Activated naive CD8-positive, alpha-beta T cell treated with anti-CD3 and anti-CD28 coated beads, Interleukin-2, amount 10 ng/mL, durations not matched to agents 7 days and 5 days (primary cell): ENCODE data around the gene SCAF1. TPM values are rescaled to one million over a fixed set of nuclear protein-coding genes. Genes with fewer than 3 reads are reported as not detected.

ENCODE experiments used
- ATAC-seq: fragments of 150-1000 bp; cut with Tn5 transposase; one replicate; pipeline ENCODE4 v1.10.0; 2021; ENCODE audit warnings: low read depth, moderate library complexity
- POLR2A ChIA-PET: fragments of 350-600 bp; sonication (Branson Sonifier 250); formaldehyde crosslinking; loops from one replicate; lab custom pipeline; 2021; ENCODE audit warnings: antibody characterized with exemption; lab: Charles Lee
- DNase-seq: peaks from one replicate; pipeline ENCODE4 v3.0.0; 2021
- H3K27ac Mint-ChIP-seq: one replicate; pipeline ENCODE4 v1.8.0; 2022; ENCODE audit warnings: mild to moderate bottlenecking, mixed read lengths
- H3K27me3 Mint-ChIP-seq: one replicate; pipeline ENCODE4 v1.8.0; 2022; ENCODE audit warnings: mild to moderate bottlenecking, moderate library complexity, mixed read lengths
- H3K36me3 Mint-ChIP-seq: one replicate; pipeline ENCODE4 v1.8.0; 2021; ENCODE audit warnings: mild to moderate bottlenecking, mixed read lengths
- H3K4me1 Mint-ChIP-seq: one replicate; pipeline ENCODE4 v1.8.0; 2021; ENCODE audit warnings: mixed read lengths
- H3K4me3 Mint-ChIP-seq: one replicate; pipeline ENCODE4 v1.8.0; 2022; ENCODE audit warnings: mild to moderate bottlenecking, moderate library complexity, mixed read lengths
- H3K9me3 Mint-ChIP-seq: one replicate; pipeline ENCODE4 v1.8.0; 2021; ENCODE audit warnings: mixed read lengths
- total RNA-seq, 2 experiments: library from RNA; stranded (reverse); gene quantifications; one replicate each; pipeline ENCODE4 v1.2.3, GENCODE V29; 2021

Gene SCAF1
- total RNA-seq = 10 to 100 TPM; 64.7 to 66.9 TPM

DNA sequence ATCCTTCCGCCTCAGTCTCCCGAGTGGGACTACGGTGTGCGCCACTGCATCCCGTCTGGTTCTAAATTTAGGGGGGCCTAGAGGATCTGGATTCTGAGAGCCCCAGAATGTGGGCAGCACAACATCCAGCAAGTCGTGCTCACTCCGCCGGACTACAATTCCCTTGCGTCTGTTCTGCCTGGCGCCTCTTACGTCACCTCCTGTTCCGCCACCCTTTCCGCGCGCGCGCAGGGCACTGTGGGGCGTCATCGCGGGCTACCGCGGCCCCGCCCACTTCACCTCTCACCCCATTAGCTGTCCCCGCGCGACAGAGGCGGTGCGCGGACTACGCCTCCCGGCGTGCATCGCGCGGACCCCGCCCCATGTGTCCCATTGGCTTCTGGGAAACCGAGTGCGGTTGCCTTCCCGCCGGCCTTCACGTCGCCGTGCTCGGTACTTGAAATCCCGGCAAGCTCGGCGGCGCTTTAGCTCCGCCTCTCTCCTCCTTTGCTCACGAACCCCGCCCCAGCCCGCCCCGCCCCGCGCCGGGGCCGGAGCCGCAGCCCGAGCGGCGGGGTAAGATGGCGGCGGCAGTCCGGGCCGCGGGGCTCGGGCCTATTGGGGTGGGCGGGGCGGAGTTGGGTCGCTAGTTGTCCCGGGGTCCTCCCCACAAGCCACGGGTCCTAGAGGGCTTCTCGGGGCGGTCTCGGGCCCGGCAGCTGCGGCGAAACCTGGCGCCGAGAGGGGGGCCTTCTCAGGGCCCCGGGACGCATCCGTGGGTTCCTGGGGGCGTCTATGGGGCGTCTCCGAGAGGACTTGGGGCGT, at the start of gene SCAF1:
Gene SCAF1, plus strand, starts transcription at position 522 of the 804 bp plus-strand sequence. CDS start 2,818 bp downstream, outside the sequence.
- H3K4me3 Mint-ChIP-seq = peak within 1 kb of the TSS; percentile 94
- DNase-seq (peak; percentile 100), ATAC-seq (peak; percentile 52)
- peaks cover 45% of the 10 kb centered on the region for H3K4me1 Mint-ChIP-seq
- POLR2A ChIA-PET = interaction anchor here (0.5 to 6.5 kb wide), 12 partner anchors 11 to 384 kb away, joined by 3 to 68 read pairs (median 4); partner anchors contain the start of genes BCL2L12, FUZ, IRF3 and NOSIP
- no peaks in the 10 kb centered on the region for H3K9me3 Mint-ChIP-seq
- peaks cover 16% of the 10 kb centered on the region for H3K27me3 Mint-ChIP-seq
- H3K36me3 Mint-ChIP-seq = peaks cover 6% of the 10 kb centered on the region
- H3K27ac Mint-ChIP-seq = peak within 1 kb of the TSS; percentile 98

- POLR2A ChIA-PET = interaction anchor here (0.7 to 5.3 kb wide), 9 partner anchors 13 to 139 kb away, joined by 3 to 68 read pairs (median 4); partner anchors contain the start of genes ALDH16A1, NOSIP, PRMT1 and PRRG2
- DNase-seq (peak; percentile 48), ATAC-seq (no peak)
- Mint-ChIP-seq H3K36me3 (peaks cover 10% of the 10 kb centered on the region), H3K4me1 (peaks cover 30% of the 10 kb centered on the region), H3K4me3 (peak overlapping the region; percentile 91), H3K27ac (peak overlapping the region; percentile 88), H3K9me3 (no peaks in the 10 kb centered on the region), H3K27me3 (peaks cover 4% of the 10 kb centered on the region)
Observed at GRCh38 chr19:49592486-49593232, 49.4 kb upstream of the SCAF1 start.

- Mint-ChIP-seq H3K27ac (peak overlapping the region; percentile 88), H3K9me3 (no peaks in the 10 kb centered on the region), H3K4me1 (peaks cover 30% of the 10 kb centered on the region), H3K4me3 (peak overlapping the region; percentile 91), H3K36me3 (peaks cover 10% of the 10 kb centered on the region), H3K27me3 (peaks cover 2% of the 10 kb centered on the region)
- ATAC-seq = peak; percentile 46
- POLR2A ChIA-PET = interaction anchor here (0.9 to 5.3 kb wide), 7 partner anchors 14 to 140 kb away, joined by 3 to 68 read pairs (median 3); partner anchors contain the start of genes ALDH16A1, NOSIP, PRMT1 and PRRG2
- DNase-seq = peak; percentile 90
Observed at GRCh38 chr19:49593233-49594113, 48.5 kb upstream of the SCAF1 start.

DNA sequence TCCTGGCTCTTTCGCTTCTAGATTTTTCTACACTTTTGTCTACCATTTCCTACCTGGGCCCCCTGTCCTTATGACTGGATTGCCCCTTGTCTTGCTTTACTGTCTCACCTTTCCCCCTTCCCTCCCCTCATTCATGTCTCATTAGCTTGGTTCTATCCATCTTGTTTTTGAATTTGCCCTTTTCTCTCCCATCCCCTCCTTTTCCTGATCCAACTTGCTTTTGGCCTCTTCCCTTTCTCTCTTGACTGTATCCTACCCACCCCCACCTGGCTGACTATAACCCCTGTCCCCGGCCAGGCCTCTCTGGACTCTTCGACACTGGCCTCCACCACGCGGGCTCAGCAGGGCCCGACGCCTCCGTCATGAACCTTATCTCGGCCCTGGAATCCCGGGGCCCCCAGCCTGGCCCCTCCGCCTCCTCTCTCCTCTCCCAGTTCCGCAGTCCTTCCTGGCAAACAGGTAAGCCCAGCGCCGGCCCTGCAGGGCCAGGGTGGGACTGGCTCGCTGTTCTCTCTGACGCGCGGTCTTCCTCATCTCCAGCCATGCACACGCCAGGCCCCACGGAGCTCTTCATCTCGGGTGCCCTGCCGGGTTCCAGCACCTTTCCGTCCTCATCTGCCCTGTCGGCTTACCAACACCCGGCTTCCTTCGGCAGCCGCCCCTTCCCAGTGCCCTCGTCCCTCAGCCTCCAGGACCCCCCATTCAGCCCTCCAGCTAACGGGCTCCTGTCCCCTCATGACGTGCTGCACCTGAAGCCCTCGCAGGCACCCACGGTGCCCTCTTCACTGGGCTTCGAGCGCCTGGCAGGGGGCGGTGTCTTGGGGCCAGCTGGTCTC, 47.6 kb upstream of the SCAF1 start:
- POLR2A ChIA-PET = interaction anchor here (5.3 kb wide), 1 partner anchor 47 kb away, joined by 68 read pairs; the partner anchor contains the start of genes RRAS and SCAF1
- no peaks in the 10 kb centered on the region for H3K9me3 Mint-ChIP-seq
- H3K4me1 Mint-ChIP-seq = peaks cover 26% of the 10 kb centered on the region
- peak overlapping the region; percentile 91 for H3K4me3 Mint-ChIP-seq
- H3K27me3 Mint-ChIP-seq = no peaks in the 10 kb centered on the region
- H3K36me3 Mint-ChIP-seq = peaks cover 10% of the 10 kb centered on the region
- ATAC-seq (no peak), DNase-seq (no peak)
- peak overlapping the region; percentile 88 for H3K27ac Mint-ChIP-seq

DNA sequence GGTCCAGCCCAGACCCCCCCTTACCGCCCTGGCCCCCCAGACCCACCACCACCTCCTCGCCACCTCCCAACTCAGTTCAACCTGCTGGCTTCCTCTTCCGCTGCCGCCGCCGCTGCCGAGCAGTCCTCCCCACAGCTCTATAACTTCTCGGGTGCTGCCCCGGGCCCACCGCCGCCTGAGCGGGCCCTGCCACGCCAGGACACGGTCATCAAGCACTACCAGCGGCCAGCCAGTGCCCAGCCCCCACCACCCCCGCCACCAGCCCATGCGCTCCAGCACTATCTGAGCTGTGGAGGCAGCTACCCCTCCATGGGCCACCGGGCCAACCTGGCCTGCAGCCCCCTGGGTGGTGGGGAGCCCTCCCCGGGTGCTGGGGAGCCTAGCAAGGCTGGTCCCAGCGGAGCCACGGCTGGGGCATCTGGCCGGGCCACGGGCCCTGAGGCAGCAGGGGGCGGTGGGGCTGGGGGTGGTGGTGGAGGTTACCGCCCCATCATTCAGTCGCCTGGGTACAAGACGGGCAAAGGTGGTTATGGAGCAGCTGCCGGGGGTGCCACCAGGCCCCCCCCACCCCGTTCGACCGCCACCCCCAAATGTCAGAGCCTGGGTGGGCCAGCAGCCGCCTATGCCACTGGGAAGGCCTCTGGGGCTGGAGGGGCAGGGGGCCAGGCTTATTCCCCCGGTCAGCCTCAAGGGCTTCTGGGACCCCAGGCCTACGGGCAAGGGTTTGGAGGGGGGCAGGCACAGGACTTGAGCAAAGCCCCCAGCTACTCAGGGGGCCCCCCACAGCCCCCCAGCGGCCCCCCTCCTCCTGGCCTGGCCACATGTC, 46.8 kb upstream of the SCAF1 start:
- H3K4me3 Mint-ChIP-seq = no peak overlapping the region
- H3K36me3 Mint-ChIP-seq = peaks cover 14% of the 10 kb centered on the region
- POLR2A ChIA-PET = interaction anchor here (0.5 to 1.4 kb wide), 2 partner anchors 15 to 120 kb away, joined by 3 to 4 read pairs; no protein-coding TSS in a partner anchor
- H3K9me3 Mint-ChIP-seq = no peaks in the 10 kb centered on the region
- peaks cover 19% of the 10 kb centered on the region for H3K4me1 Mint-ChIP-seq
- ATAC-seq (no peak), DNase-seq (no peak)
- no peaks in the 10 kb centered on the region for H3K27me3 Mint-ChIP-seq
- no peak overlapping the region for H3K27ac Mint-ChIP-seq

DNA sequence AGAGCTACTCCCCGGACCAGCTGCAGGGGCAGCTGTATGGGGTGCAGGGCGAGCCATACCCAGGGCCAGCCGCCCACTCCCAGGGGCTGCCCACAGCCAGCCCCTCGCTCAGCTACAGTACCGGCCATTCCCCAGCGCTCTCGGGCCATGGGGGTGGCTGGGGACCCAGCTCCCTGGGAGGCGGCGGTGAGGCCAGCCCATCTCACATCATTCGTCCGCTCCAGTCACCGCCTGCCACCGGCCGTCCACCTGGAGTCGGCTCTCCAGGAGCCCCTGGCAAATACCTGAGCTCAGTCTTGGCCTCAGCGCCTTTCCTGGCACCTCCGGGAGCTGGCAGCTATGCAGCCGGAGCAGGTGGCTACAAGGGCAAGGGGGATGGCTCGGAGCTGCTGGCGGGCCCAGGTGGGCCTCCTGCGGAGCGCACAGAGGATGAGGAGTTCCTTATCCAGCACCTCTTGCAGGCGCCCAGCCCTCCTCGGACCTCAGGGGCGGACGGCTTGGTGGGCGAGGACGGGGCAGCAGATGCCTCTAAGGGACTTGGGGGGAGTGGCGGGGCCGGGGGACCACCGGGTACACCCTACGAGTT, 46.1 kb upstream of the SCAF1 start:
- ATAC-seq (no peak), DNase-seq (no peak)
- H3K27me3 Mint-ChIP-seq = no peaks in the 10 kb centered on the region
- H3K36me3 Mint-ChIP-seq = peaks cover 16% of the 10 kb centered on the region
- POLR2A ChIA-PET = interaction anchor here (0.5 to 1.4 kb wide), 3 partner anchors 16 to 121 kb away, joined by 3 to 4 read pairs (median 3); no protein-coding TSS in a partner anchor
- no peak overlapping the region for H3K27ac Mint-ChIP-seq
- no peak overlapping the region for H3K4me3 Mint-ChIP-seq
- peaks cover 18% of the 10 kb centered on the region for H3K4me1 Mint-ChIP-seq
- no peaks in the 10 kb centered on the region for H3K9me3 Mint-ChIP-seq

- Mint-ChIP-seq H3K4me3 (no peak overlapping the region), H3K9me3 (no peaks in the 10 kb centered on the region), H3K27ac (no peak overlapping the region), H3K36me3 (peaks cover 18% of the 10 kb centered on the region), H3K27me3 (no peaks in the 10 kb centered on the region), H3K4me1 (peaks cover 19% of the 10 kb centered on the region)
- POLR2A ChIA-PET = interaction anchor here (0.6 to 1.4 kb wide), 2 partner anchors 16 to 35 kb away, joined by 3 read pairs; no protein-coding TSS in a partner anchor
- no peak for ATAC-seq
- DNase-seq = no peak
Observed at GRCh38 chr19:49596407-49596806, 45.6 kb upstream of the SCAF1 start.

GRCh38 chr19:49596954-49597702, 44.9 kb upstream of the SCAF1 start:
- Mint-ChIP-seq H3K27me3 (no peaks in the 10 kb centered on the region), H3K36me3 (peaks cover 18% of the 10 kb centered on the region), H3K9me3 (no peaks in the 10 kb centered on the region), H3K27ac (no peak overlapping the region), H3K4me1 (peaks cover 18% of the 10 kb centered on the region), H3K4me3 (no peak overlapping the region)
- ATAC-seq = no peak
- no peak for DNase-seq
- POLR2A ChIA-PET = no interaction called here

DNA sequence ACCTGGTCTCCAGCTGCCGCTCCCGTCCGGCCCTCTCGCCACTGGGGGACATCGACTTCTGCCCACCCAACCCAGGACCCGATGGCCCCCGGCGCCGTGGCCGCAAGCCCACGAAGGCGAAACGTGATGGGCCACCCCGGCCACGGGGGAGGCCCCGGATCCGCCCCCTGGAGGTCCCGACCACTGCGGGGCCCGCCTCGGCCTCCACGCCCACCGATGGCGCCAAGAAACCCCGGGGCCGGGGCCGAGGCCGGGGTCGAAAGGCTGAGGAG, 44.4 kb upstream of the SCAF1 start:
- no peaks in the 10 kb centered on the region for H3K27me3 Mint-ChIP-seq
- no peak overlapping the region for H3K27ac Mint-ChIP-seq
- no peak overlapping the region for H3K4me3 Mint-ChIP-seq
- peaks cover 17% of the 10 kb centered on the region for H3K36me3 Mint-ChIP-seq
- POLR2A ChIA-PET = no interaction called here
- no peak for ATAC-seq
- H3K4me1 Mint-ChIP-seq = peaks cover 13% of the 10 kb centered on the region
- no peaks in the 10 kb centered on the region for H3K9me3 Mint-ChIP-seq
- no peak for DNase-seq

- H3K27ac Mint-ChIP-seq = no peak overlapping the region
- H3K27me3 Mint-ChIP-seq = no peaks in the 10 kb centered on the region
- H3K36me3 Mint-ChIP-seq = peaks cover 13% of the 10 kb centered on the region
- POLR2A ChIA-PET = no interaction called here
- no peak for ATAC-seq
- no peak overlapping the region for H3K4me3 Mint-ChIP-seq
- peaks cover 1% of the 10 kb centered on the region for H3K4me1 Mint-ChIP-seq
- no peak for DNase-seq
- no peaks in the 10 kb centered on the region for H3K9me3 Mint-ChIP-seq
Observed at GRCh38 chr19:49599378-49600295, 42.4 kb upstream of the SCAF1 start.
